SW480 (cell line): ENCODE data around the gene ADAMTSL1.

Experiments used
- DNase-seq: peaks from one replicate; pipeline ENCODE4 v3.0.0-alpha.2; 2016; ENCODE audit warnings: low spot score

ADAMTSL1 gene

DNA sequence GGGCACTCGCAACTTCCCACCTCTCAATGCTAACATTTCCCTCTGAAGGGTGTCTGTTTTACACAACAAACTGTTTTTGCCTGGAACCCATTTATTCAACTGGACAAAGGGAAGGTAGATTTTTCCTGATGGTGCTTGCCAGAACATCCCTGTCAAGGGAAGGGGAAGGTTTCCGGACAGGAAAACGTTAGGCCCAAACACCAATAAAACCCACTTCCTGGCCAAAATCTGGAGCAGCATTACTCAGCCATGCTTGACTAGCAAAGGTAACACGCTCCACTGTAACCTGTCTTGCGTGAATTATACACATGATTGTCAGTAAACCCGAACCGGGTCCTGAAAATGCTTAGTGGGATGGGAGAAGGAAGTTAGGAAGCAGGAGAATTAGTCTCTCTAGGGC lies 468.8 kb downstream of the ADAMTSL1 start:
- no peak for DNase-seq

DNA sequence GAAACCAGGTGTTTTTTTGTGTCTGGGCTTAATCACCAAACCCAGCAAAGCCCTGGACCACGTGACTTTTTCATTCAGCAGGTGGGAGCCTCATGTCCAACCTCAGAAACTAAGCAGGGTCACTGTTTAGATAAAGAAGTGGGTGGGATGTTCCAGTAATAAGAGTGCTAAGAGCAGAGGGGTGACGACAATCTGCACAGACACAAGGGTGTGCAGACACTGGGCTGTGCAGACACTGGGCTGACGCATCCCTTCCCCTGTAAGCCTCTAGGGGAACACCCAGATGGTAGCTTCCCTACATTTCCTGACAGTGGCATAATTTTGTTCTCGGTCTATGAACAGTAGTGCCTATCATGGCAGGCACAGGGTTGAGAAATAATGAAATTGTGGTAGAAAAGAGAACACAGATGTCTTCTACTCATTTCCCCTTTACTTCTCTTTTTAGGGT lies 474.0 kb downstream of the ADAMTSL1 start:
- DNase-seq: no peak

DNA sequence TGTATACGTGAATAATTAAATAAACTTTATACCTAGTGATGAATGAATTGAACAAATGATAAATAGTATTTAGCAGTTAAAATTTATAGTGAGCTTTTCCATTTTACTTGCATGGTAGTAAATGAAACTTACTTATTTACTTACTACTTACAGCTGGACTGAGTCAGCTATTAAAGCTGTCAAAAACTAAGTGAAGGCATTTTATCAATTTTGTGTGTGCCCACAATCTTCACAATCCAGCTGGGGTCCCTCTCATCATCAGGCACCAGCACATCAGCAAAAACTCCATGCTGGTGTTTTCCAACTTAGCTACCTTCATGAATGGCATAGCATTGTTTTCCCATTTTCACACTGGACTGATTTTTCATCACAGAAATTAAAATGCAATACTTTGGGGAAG lies 478.0 kb downstream of the ADAMTSL1 start:
- no peak for DNase-seq

DNA sequence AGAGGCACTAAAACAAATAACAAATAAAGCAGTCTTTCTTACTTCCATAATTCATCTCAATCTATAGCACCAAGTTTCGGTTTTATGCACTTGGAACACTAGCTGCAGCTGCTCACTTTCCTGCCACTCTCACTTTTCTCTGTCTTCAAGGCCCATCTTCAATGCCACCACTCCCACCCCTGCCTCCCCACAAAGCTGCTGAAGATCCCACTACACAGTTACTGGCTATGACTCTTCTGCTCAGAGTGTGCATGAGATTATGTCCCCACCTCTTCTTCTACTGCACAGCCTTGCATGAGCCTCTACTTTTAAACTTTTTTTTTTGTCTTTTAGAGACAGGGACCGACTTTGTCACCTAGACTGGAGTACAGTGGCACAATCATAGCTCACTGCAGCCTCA lies 481.7 kb downstream of the ADAMTSL1 start:
- no peak for DNase-seq
